Spinal cord (tissue), 10 donors: ENCODE results near the gene HEPHL1. TPM values are rescaled to one million over a fixed set of nuclear protein-coding genes. Genes with fewer than 3 reads are reported as not detected.

Experiments used
- DNase-seq, 6 donors: peaks; one replicate each; pipeline versions ENCODE4 v3.0.0 to v3.0.0-alpha.2; 2013 to 2015; ENCODE audit warnings: low spot score in 6 of 6, low read depth in 4 of 6
- H3K27ac ChIP-seq: one replicate; pipeline ENCODE4 v1.5.1; 2013; ENCODE audit warnings: low read depth, low read length, control low read depth
- H3K27me3 ChIP-seq: one replicate; pipeline ENCODE4 v1.6.1; 2013; ENCODE audit warnings: low read length; ENCODE audit not compliant: control insufficient read depth, insufficient read depth
- H3K36me3 ChIP-seq: one replicate; pipeline ENCODE4 v1.6.1; 2013; ENCODE audit warnings: low read length; ENCODE audit not compliant: control insufficient read depth, insufficient read depth
- H3K4me1 ChIP-seq: one replicate; pipeline ENCODE4 v1.6.1; 2013; ENCODE audit warnings: low read length; ENCODE audit not compliant: control insufficient read depth, insufficient read depth
- H3K4me3 ChIP-seq: one replicate; pipeline ENCODE4 v1.5.1; 2013; ENCODE audit warnings: low read depth, low read length, control low read depth
- H3K9me3 ChIP-seq: one replicate; pipeline ENCODE4 v1.6.1; 2013; ENCODE audit warnings: low read length; ENCODE audit not compliant: control insufficient read depth, insufficient read depth
- WGBS: methylation state at CpG from one replicate; pipeline ENCODE4 v1.1.5; 2013; ENCODE audit warnings: missing lambda C conversion rate; ENCODE audit not compliant: insufficient coverage; 5-methylcytosine and 5-hydroxymethylcytosine counted together
- polyA plus RNA-seq, 2 donors: library from polyadenylated mRNA; unstranded; fragments of 120-200 nt; gene quantifications; one replicate each; pipeline ENCODE4 v1.2.1, GENCODE V29; 2013; ENCODE audit not compliant: insufficient read length in 2 of 2
- total RNA-seq, 2 donors: library from RNA; depleted of rRNA in 1 of 2; stranded (reverse); fragments of 120-200 nt in 1 of 2; fragments of >200 nt in 1 of 2; gene quantifications; one replicate each; pipeline versions ENCODE4 v1.2.3 to v1.2.4, GENCODE V29; 2013 to 2014
- donor health status: healthy.

The HEPHL1 gene
- total and polyA plus RNA-seq, 4 donors: under 0.01 to 0.06 TPM; not detected in 2

GRCh38 chr11:94032725-94033124 is 11.6 kb downstream of the HEPHL1 start:
- Histone ChIP-seq H3K36me3 (no peaks in the 10 kb centered on the region), H3K27me3 (no peaks in the 10 kb centered on the region)
- WGBS: 89% methylated on average over 8 of the region's 8 CpGs

GRCh38 chr11:94034207-94034606 is 13.1 kb downstream of the HEPHL1 start:
- Histone ChIP-seq H3K4me1 (no peaks in the 10 kb centered on the region), H3K27ac (no peak overlapping the region), H3K4me3 (no peak overlapping the region), H3K27me3 (no peaks in the 10 kb centered on the region), H3K9me3 (no peaks in the 10 kb centered on the region), H3K36me3 (no peaks in the 10 kb centered on the region)
- WGBS: no CpG with 5 or more reads among the region's 1 CpG
- no peak for DNase-seq

More at GRCh38 chr11:94032725-94033124, 11.6 kb downstream of the HEPHL1 start:
- no peak overlapping the region for H3K4me3 ChIP-seq
- no peak overlapping the region for H3K27ac ChIP-seq
- H3K4me1 ChIP-seq: no peaks in the 10 kb centered on the region
- H3K9me3 ChIP-seq: no peaks in the 10 kb centered on the region
- no peak for DNase-seq

GRCh38 chr11:94036096-94036495 is 14.9 kb downstream of the HEPHL1 start:
- no peaks in the 10 kb centered on the region for H3K27me3 ChIP-seq
- no peak overlapping the region for H3K4me3 ChIP-seq
- H3K9me3 ChIP-seq: no peaks in the 10 kb centered on the region
- DNase-seq: no peak
- H3K4me1 ChIP-seq: no peaks in the 10 kb centered on the region
- no peaks in the 10 kb centered on the region for H3K36me3 ChIP-seq
- 80% methylated on average over 1 of the region's 2 CpGs for WGBS
- H3K27ac ChIP-seq: no peak overlapping the region

- no peak overlapping the region for H3K4me3 ChIP-seq
- no peak for DNase-seq
- no peaks in the 10 kb centered on the region for H3K27me3 ChIP-seq
- no peaks in the 10 kb centered on the region for H3K4me1 ChIP-seq
- H3K9me3 ChIP-seq: no peaks in the 10 kb centered on the region
- 94% methylated on average over 2 of the region's 3 CpGs for WGBS
- H3K27ac ChIP-seq: no peak overlapping the region
- H3K36me3 ChIP-seq: no peaks in the 10 kb centered on the region
These were observed 22.1 kb downstream of the HEPHL1 start for GRCh38 chr11:94043241-94043640.

DNA sequence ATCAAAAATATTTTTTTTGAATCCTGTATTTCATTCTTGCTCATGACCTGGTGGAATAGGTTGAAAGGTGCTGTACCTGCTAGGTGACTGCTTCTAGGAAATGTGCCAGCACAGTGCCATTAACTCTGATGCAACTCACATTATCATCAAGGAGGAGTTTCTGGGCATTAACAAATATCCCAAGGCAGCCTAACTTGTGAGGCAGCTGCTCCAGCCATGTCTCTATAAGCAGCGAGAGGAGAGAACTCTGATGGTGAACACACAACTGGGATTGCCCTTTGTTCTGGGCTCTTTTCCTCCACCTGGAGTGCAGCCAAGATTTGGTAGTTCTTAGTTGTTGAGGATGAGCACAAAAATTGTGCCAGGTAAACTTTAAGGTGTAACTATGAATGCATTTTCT is 25.6 kb downstream of the HEPHL1 start:
- Histone ChIP-seq H3K9me3 (no peaks in the 10 kb centered on the region), H3K4me1 (no peaks in the 10 kb centered on the region), H3K4me3 (no peak overlapping the region), H3K36me3 (no peaks in the 10 kb centered on the region), H3K27me3 (no peaks in the 10 kb centered on the region), H3K27ac (no peak overlapping the region)
- no peak for DNase-seq
- WGBS: no CpG with 5 or more reads among the region's 1 CpG

DNA sequence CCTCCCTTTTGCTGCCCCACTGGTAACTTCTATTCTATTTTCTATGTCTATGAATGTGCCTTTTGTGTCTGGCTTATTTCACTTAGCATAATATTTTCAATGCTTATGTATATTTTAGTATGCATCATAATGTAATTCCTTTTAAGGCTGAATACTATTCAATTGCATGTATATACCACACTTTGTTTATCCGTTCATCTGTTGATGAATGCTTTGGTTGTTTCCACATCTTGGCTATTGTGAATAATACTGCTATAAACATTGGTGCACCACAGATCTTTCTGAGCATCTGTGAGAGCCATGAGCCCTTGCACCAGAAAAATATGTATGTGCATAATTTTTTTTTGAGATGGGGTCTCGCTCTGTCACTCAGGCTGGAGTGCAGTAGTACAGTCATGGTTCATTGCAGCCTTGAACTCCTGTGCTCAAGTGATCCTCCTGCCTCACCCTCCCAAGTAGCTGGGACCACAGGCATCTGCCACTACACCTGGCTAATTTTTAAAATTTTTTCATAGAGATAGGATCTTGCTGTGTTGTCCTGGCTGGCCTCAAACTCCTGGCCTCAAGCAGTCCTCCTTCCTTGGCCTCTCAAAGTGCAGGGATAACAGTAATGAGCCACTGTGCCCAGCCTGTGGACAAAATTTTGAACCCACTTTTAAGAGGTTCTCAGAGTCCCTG is 27.0 kb downstream of the HEPHL1 start:
- H3K27ac ChIP-seq: no peak overlapping the region
- no peak overlapping the region for H3K4me3 ChIP-seq
- no peaks in the 10 kb centered on the region for H3K4me1 ChIP-seq
- WGBS: no CpG with 5 or more reads among the region's 2 CpGs
- H3K36me3 ChIP-seq: no peaks in the 10 kb centered on the region
- H3K9me3 ChIP-seq: no peaks in the 10 kb centered on the region
- no peak for DNase-seq
- no peaks in the 10 kb centered on the region for H3K27me3 ChIP-seq

GRCh38 chr11:94049351-94049750 is 28.2 kb downstream of the HEPHL1 start:
- Histone ChIP-seq H3K4me3 (no peak overlapping the region), H3K27me3 (no peaks in the 10 kb centered on the region), H3K9me3 (no peaks in the 10 kb centered on the region), H3K36me3 (no peaks in the 10 kb centered on the region), H3K4me1 (no peaks in the 10 kb centered on the region), H3K27ac (no peak overlapping the region)
- DNase-seq: no peak
- no CpG with 5 or more reads among the region's 1 CpG for WGBS

GRCh38 chr11:94058630-94059029 is 37.5 kb downstream of the HEPHL1 start:
- H3K4me3 ChIP-seq: no peak overlapping the region
- no CpG with 5 or more reads among the region's 1 CpG for WGBS
- H3K36me3 ChIP-seq: no peaks in the 10 kb centered on the region
- H3K9me3 ChIP-seq: no peaks in the 10 kb centered on the region
- no peaks in the 10 kb centered on the region for H3K4me1 ChIP-seq
- no peak for DNase-seq
- no peak overlapping the region for H3K27ac ChIP-seq
- H3K27me3 ChIP-seq: no peaks in the 10 kb centered on the region

GRCh38 chr11:94059065-94059464 is 37.9 kb downstream of the HEPHL1 start:
- H3K36me3 ChIP-seq: no peaks in the 10 kb centered on the region
- no peaks in the 10 kb centered on the region for H3K9me3 ChIP-seq
- no peaks in the 10 kb centered on the region for H3K27me3 ChIP-seq
- no peak overlapping the region for H3K27ac ChIP-seq
- H3K4me1 ChIP-seq: no peaks in the 10 kb centered on the region
- H3K4me3 ChIP-seq: no peak overlapping the region
- DNase-seq: no peak

GRCh38 chr11:94060401-94060800 is 39.2 kb downstream of the HEPHL1 start:
- Histone ChIP-seq H3K9me3 (no peaks in the 10 kb centered on the region), H3K4me3 (no peak overlapping the region), H3K27me3 (no peaks in the 10 kb centered on the region), H3K4me1 (no peaks in the 10 kb centered on the region), H3K27ac (no peak overlapping the region), H3K36me3 (no peaks in the 10 kb centered on the region)
- DNase-seq: no peak
